ENCODE measurements around the gene CARS2.

- TF ChIP-seq, protein P1, sequence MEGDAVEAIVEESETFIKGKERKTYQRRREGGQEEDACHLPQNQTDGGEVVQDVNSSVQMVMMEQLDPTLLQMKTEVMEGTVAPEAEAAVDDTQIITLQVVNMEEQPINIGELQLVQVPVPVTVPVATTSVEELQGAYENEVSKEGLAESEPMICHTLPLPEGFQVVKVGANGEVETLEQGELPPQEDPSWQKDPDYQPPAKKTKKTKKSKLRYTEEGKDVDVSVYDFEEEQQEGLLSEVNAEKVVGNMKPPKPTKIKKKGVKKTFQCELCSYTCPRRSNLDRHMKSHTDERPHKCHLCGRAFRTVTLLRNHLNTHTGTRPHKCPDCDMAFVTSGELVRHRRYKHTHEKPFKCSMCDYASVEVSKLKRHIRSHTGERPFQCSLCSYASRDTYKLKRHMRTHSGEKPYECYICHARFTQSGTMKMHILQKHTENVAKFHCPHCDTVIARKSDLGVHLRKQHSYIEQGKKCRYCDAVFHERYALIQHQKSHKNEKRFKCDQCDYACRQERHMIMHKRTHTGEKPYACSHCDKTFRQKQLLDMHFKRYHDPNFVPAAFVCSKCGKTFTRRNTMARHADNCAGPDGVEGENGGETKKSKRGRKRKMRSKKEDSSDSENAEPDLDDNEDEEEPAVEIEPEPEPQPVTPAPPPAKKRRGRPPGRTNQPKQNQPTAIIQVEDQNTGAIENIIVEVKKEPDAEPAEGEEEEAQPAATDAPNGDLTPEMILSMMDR (IDR thresholded peaks at IDR 0.05), result no peak
- no peak for TF ChIP-seq POLR2AphosphoS5 (IDR thresholded peaks at IDR 0.05)
- no peak for TF ChIP-seq POLR2A (IDR thresholded peaks at IDR 0.05; ENCODE audit: low read depth)
- no peak for TF ChIP-seq EP300 (IDR thresholded peaks at IDR 0.05)
These were observed 55.5 kb downstream of the CARS2 start for GRCh38 chr13:110650436-110650835.

Data from esophagus muscularis mucosa (tissue), 4 donors.